GM18505 (cell line): ENCODE measurements around the gene LRRC57.

Experiments
- ATAC-seq: cut with Tn5 transposase; IDR thresholded peaks from one replicate; pipeline ENCODE4 v1.9.1; 2021; ENCODE audit not compliant: unreplicated experiment
- POLR2A ChIP-seq: IDR thresholded peaks from 4 replicates; pipeline ENCODE4 v1.6.1; 2011; ENCODE audit warnings: borderline replicate concordance; ENCODE audit not compliant: insufficient read depth, insufficient read length; ENCODE audit errors: extremely low read depth

LRRC57 gene

DNA sequence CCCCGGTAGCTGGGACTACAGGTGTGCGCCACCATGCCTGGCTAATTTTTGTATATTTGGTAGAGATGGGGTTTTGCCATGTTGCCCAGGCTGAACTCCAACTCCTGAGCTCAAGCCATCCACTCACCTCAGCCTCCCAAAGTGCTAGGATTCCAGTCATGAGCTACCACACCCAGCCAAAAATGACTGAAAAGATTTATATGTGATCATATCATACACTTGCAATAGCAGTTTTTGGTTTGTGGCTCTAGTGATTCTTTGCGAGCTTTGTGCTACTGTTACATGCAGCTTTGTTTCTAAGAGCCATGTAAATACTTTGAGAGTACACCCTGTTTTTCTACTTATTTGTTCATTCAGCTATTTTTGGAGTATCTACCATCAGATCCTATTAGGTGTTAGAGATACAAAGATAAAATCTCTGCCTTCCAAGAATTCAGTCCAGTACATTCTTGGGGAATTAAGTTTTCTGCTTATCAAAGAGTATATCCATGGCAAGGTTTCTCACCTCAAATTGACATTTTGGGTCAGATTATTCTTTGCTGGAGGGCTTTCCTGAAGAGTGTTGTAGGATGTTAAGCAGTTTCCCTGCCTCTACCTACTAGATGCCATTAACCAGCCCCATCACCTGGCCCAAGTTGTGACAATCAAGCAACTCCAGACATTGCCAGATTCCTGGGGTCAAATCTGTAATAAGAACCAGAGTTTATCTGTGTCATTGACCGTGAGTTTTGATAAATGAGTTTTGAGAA is 38.2 kb downstream of the LRRC57 start:
- ATAC-seq, result no peak

DNA sequence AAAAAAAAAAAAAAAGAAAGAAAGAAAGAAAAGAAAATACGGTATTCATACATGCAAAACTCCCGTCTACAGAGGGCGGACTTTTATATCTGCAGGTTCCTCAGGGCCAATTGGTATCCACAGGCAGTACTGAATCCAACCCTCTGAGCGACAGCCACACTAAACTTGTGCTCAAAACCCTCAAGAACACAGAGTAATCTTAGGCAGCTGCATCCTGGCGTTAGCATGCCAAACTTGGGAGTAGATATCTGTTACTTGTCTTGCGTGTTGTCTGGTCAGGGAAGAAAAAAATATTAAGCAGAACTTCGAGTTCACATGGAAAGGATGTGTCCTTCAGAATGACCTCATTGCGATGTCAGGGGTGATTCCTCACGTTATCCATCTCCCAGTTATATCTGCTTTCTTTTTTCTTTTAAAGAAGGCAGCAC is 40.3 kb downstream of the LRRC57 start:
- no peak for TF ChIP-seq POLR2A
- ATAC-seq, result no peak

More for the DNA sequence above, 38.2 kb downstream of the LRRC57 start:
- no peak for TF ChIP-seq POLR2A

DNA sequence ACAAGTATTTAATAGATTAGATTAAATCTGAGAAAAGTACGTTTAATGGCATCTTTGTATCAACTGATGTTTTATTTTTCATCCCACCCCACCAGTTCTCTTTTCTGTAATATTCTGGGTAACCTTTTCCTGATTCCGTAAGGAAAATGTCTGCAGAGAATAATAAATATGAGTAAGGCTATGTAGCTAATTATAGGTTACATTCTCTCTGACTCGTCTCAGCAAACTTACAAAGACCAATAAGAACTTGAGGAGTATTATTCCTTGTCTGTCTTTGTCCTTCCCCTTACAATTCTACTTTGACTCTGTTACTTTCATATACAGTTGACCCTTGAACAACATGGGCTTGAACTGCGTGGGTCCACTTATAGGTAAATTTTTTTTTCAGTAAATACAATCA is 41.1 kb downstream of the LRRC57 start:
- ATAC-seq, result no peak

DNA sequence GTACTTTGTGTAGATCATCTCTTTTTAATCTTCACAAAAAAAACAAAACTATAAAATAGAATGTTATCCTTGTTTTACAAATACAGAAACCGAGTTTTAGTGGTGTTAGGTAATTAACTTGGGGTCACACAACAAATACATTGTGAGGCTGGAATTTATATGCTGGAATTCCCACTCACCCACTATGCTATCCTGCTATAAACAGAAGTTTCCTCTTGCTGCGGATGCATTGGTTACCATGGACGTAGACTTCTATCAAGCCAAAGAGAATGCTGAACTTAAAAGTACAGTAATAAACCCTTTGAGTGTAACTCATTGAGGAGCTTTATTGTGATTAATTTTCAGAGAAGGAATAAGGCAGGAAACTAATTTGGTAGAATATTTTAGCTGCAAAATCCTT is 44.0 kb downstream of the LRRC57 start:
- no peak for TF ChIP-seq POLR2A
- peak; percentile 19 for ATAC-seq

More for the DNA sequence above, 41.1 kb downstream of the LRRC57 start:
- no peak for TF ChIP-seq POLR2A

- ATAC-seq, result no peak
- no peak for TF ChIP-seq POLR2A
Measured at GRCh38 chr15:42503825-42504224, 44.8 kb downstream of the LRRC57 start.

DNA sequence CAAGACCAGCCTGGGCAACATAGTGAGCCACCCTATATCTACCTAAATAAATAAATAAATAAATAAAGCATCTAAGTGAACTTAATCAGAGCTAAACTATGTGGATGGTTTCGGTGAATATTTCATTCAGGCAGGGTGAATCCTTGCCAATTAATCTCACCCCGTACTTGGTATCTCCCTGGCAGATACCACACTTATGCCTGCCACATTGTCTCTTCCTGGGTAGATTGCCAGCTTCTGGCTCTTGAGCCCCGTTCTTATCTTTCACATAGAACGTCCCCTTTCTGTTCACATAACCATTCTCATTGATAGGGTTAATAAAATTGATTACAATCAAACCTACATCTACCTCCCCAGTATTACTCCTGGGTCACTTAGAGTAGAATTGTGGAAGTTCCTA is 46.1 kb downstream of the LRRC57 start:
- no peak for TF ChIP-seq POLR2A
- no peak for ATAC-seq

- no peak for ATAC-seq
- TF ChIP-seq POLR2A, result no peak
Measured at GRCh38 chr15:42499858-42500609, 48.6 kb downstream of the LRRC57 start.

DNA sequence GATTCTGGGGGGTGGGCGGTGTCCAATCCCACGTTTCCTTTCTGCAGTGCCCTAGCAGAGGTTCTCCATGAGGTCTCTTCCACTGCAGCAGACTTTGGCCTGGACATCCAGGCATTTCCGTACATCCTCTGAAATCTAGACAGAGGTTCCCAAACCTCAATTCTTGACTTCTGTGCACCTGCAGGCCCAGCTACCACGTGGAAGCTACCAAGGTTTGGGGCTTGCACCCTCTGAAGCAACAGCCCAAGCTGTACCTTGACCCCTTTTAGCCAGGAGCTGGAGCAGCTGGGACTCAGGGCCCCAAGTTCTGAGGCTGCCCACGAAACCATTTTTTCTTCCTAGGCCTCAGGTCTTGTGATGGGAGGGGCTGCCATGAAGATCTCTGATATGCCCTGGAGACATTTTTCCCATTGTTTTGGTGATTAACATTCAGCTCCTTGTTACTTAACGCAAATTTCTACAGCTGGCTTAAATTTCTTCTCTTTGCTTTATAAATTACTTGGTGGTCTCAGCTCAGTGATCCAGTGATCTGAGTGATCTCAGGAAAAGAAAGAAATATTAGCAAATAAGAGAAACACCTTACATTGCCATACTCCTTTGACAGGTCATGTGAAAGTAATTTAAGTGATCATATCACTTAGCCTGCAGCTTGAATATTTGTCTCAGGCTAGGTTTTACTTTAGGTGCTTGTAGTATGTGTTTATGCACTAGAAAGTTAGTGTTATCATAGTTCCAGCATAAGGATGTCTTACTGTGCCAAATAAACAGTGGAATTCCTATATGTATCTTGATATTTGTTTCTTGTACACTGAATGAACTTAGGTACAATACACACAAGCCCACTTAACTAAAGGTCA is 50.2 kb downstream of the LRRC57 start:
- no peak for ATAC-seq
- TF ChIP-seq POLR2A, result no peak

GRCh38 chr15:42495361-42496212 is 53.0 kb downstream of the LRRC57 start, which contains the start of gene SNAP23:
SNAP23 (plus strand) TSS chr15:42495634; CDS start chr15:42511847, 16,213 bp downstream.
- ATAC-seq, result peak; percentile 63
- TF ChIP-seq POLR2A, result peak; percentile 77

- ATAC-seq, result no peak
- no peak for TF ChIP-seq POLR2A
Measured at GRCh38 chr15:42494998-42495360, 53.6 kb downstream of the LRRC57 start.

GRCh38 chr15:42493679-42494078 is 54.9 kb downstream of the LRRC57 start:
- ATAC-seq, result no peak

DNA sequence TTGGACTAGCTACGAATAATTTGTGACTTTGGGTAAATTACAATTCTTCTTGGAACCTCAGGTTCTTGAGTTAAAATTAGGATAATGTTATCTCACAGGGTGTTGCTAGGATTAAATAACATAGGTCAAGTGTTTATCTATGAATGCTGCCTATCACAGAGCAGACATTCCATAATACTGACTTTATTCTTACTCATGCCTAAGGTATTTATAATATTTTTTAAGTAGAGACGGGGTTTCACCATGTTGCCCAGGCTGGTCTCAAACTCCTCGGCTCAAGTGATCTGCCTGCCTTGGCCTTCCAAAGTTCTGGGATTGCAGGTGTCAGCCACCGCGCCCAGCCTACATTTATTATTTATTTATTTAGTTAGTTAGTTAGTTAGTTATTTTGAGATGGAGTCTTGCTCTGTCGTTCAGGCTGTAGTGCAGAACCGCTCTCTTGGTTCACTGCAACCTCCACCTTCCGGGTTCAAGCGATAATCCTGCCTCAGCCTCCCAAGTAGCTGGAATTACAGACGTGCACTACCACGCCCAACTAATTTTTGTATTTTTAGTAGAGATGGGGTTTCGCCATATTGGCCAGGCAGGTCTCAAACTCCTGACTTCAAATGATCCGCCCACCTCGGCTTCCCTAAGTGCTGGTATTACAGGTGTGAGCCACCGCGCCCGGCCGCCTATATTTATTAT is 56.9 kb downstream of the LRRC57 start:
- no peak for ATAC-seq
- no peak for TF ChIP-seq POLR2A

More at GRCh38 chr15:42493679-42494078, 54.9 kb downstream of the LRRC57 start:
- TF ChIP-seq POLR2A, result no peak
